Measurements from ENCODE around the gene SSTR4.
A peak's percentile ranks its signal among the peaks of the same experiment; 100 is the strongest.

SSTR4 gene

DNA sequence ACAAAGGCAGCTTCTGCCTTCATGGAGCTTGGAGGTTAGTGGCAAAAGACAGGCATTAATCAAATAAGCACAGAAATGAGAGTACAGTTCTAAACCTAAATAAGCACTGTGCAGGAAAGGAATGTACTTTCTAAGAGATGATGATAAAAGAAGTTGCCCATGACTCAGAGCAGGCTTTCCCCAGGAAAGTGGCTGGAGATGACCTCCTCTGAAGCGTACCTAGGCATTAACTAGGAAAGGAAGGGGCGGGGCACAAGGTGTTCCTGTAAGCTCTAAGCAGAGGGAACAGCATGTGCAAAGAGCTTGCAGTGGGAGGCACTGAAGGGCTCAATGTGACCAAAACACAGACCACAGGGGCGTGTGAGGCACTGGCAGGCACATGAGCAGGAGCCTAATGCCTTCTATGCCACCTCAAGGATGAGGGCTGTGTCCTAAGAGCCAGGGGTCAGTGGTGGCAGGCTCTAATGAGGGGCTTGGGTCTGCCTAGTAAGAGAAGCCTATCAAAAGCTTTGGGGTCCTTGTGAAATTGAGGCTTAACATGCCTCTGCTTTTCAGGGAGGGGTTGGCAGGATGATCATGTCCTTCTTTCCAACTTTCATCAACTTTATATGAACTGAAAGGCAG lies 4.9 kb downstream of the SSTR4 start:
- H3K27ac Mint-ChIP-seq: no peak overlapping the region
- H3K27me3 Mint-ChIP-seq: peaks cover 82% of the 10 kb centered on the region
- no peak overlapping the region for H3K4me3 Mint-ChIP-seq
- peaks cover 22% of the 10 kb centered on the region for H3K4me1 Mint-ChIP-seq (ENCODE audit: low read depth)
- intact Hi-C loops (cut with micrococcal nuclease): loop anchor here (10.0 kb wide), 1 partner anchor 345 kb away; no protein-coding TSS in a partner anchor
- no peaks in the 10 kb centered on the region for H3K36me3 Mint-ChIP-seq (ENCODE audit: low read depth)
- H3K9me3 Mint-ChIP-seq: no peaks in the 10 kb centered on the region

DNA sequence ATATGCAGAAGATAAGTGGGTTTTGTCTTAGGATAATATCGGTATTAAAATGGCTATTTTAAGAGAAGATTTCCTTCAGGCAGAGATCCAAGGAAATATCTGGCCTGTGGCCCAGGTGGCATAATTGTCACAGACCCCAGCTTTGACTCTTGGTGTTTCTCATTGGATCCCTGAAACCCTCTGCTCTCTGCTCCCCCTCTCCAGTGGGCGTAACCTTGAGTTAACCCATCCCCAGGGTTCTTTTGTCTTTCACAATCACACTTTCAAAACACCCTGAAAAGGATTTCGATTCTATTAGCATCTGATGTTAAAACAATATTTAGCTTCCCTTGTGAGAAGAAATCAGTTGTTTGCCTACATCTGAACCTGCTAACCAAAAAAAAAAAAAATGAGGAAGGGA lies 7.2 kb downstream of the SSTR4 start:
- no peak overlapping the region for H3K4me3 Mint-ChIP-seq
- peaks cover 6% of the 10 kb centered on the region for H3K36me3 Mint-ChIP-seq (ENCODE audit: low read depth)
- peaks cover 32% of the 10 kb centered on the region for H3K4me1 Mint-ChIP-seq (ENCODE audit: low read depth)
- H3K27ac Mint-ChIP-seq: no peak overlapping the region
- intact Hi-C loops (cut with micrococcal nuclease): loop anchor here (10.0 kb wide), 1 partner anchor 347 kb away; no protein-coding TSS in a partner anchor
- no peaks in the 10 kb centered on the region for H3K9me3 Mint-ChIP-seq
- H3K27me3 Mint-ChIP-seq: peaks cover 74% of the 10 kb centered on the region

GRCh38 chr20:23043376-23043775 lies 8.3 kb downstream of the SSTR4 start:
- Mint-ChIP-seq H3K4me1 (ENCODE audit: low read depth) (peaks cover 43% of the 10 kb centered on the region), H3K27ac (no peak overlapping the region), H3K27me3 (peaks cover 74% of the 10 kb centered on the region), H3K36me3 (ENCODE audit: low read depth) (peaks cover 13% of the 10 kb centered on the region), H3K4me3 (no peak overlapping the region), H3K9me3 (no peaks in the 10 kb centered on the region)
- intact Hi-C loops (cut with micrococcal nuclease): loop anchor here (10.0 kb wide), 1 partner anchor 349 kb away; no protein-coding TSS in a partner anchor

- Mint-ChIP-seq H3K27me3 (peaks cover 59% of the 10 kb centered on the region), H3K27ac (no peak overlapping the region), H3K4me3 (peak overlapping the region; percentile 65), H3K4me1 (ENCODE audit: low read depth) (peaks cover 65% of the 10 kb centered on the region), H3K9me3 (no peaks in the 10 kb centered on the region), H3K36me3 (ENCODE audit: low read depth) (peaks cover 21% of the 10 kb centered on the region)
- intact Hi-C loops (cut with micrococcal nuclease): loop anchor here (5.0 to 10.0 kb wide), 2 partner anchors 96 to 352 kb away; no protein-coding TSS in a partner anchor
These were observed 11.3 kb downstream of the SSTR4 start for GRCh38 chr20:23046431-23046830.

GRCh38 chr20:23047001-23047737 lies 12.1 kb downstream of the SSTR4 start:
- no peaks in the 10 kb centered on the region for H3K9me3 Mint-ChIP-seq
- H3K4me1 Mint-ChIP-seq (ENCODE audit: low read depth): peaks cover 69% of the 10 kb centered on the region
- H3K4me3 Mint-ChIP-seq: peak overlapping the region; percentile 87
- H3K27ac Mint-ChIP-seq: peak overlapping the region; percentile 35
- intact Hi-C loops (cut with micrococcal nuclease): loop anchor here (5.0 to 10.0 kb wide), 2 partner anchors 95 to 352 kb away; no protein-coding TSS in a partner anchor
- H3K36me3 Mint-ChIP-seq (ENCODE audit: low read depth): peaks cover 23% of the 10 kb centered on the region
- peaks cover 55% of the 10 kb centered on the region for H3K27me3 Mint-ChIP-seq

- Mint-ChIP-seq H3K9me3 (no peaks in the 10 kb centered on the region), H3K27me3 (peaks cover 58% of the 10 kb centered on the region), H3K4me1 (ENCODE audit: low read depth) (peaks cover 70% of the 10 kb centered on the region), H3K27ac (peak overlapping the region; percentile 35), H3K36me3 (ENCODE audit: low read depth) (peaks cover 23% of the 10 kb centered on the region), H3K4me3 (peak overlapping the region; percentile 87)
- intact Hi-C loops (cut with micrococcal nuclease): loop anchor here (5.0 to 10.0 kb wide), 2 partner anchors 95 to 353 kb away; no protein-coding TSS in a partner anchor
These were observed 12.7 kb downstream of the SSTR4 start for GRCh38 chr20:23047738-23048214.

DNA sequence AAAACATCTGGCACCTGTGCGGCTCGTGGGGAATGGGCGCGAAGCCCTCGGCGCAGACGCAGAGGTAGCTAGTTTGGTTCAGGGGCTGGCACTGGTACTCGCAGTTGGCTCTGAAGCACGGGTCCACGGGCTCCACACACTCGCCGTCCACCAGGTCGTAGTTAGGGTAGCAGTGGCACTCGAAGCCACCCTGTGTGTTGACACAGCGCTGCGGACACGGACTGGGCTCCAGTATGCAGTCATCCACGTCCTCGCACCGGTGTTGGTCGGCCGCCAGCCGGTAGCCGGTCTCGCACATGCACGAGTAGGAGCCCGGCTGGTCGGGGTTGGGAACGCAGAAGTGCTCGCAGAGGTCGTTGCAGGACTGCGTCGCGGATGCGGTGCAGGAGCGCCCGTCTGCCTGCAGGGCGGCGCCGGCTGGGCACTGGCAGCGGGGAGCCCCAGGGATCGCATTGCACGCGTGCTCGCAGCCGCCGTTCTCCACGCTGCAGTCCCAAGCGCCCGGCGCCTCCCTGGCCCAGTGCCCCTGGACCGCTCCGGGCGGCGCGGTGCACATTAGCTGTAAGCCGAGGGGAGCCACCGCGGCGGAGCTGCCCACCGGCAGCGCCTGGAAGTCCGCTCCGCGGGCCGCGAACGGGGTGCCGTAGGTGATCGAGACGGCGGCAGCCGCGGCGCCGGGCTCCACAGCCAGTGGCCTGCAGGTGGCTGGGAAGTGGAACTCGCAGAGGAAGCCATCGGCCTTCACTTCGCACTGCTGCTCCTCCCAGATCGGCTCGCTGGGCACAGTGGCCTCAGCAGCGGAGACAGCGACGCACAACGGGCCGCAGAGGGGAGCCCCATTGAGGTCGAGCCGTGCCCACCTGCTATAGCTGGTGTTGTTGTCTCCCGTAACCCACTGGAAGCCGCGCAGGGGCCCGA lies 13.4 kb downstream of the SSTR4 start:
- intact Hi-C loops (cut with micrococcal nuclease): loop anchor here (5.0 to 10.0 kb wide), 2 partner anchors 94 to 354 kb away; no protein-coding TSS in a partner anchor

DNA sequence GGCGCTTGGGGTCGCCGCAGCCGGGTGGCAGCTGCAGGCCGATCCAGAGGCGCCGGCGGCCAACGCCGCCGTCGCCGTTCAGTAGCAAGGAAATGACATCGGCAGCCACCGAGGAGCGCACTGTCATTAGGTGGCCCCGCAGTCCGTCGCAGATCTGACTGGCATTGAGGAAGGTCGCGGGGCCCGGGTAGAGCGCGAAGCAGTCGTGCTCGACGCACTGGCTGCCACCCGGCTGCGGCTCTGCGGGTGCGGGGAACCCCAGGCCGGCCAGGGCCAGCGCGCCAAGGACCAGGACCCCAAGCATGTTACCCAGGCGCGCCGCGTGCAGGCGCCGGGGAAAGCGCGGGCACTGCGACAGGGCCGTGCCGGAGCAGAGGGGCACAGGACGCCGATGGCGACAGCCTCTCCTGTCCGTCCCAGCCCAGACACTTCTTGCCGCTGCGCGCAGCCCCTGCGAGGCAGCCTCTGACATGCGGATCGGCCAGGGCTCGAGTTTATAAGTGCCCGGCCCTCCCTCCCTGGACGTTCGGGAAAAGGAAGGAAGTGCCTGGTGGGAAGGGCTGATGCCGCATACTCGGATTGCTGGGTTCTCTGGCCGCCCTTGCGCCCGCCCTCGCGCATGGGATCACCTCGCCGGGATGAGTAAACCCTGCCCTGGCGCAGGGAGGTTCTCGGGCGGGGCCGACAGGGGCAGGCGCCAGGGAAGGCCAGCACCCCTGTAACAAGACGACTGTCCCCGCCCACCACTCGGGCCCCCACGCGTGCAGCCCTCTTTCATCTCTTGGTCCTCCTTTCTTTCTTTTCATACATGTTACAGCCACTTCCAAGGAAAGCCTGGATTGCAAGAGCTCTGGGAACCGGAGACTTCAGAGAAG lies 14.3 kb downstream of the SSTR4 start, which contains the start of gene THBD:
TSS of gene THBD (minus strand) at position 472 of the 875 bp plus-strand sequence. CDS start at position 304, 168 bp downstream.
- H3K9me3 Mint-ChIP-seq: no peaks in the 10 kb centered on the region
- H3K27ac Mint-ChIP-seq: peak within 1 kb of the TSS; percentile 95
- peaks cover 72% of the 10 kb centered on the region for H3K4me1 Mint-ChIP-seq (ENCODE audit: low read depth)
- H3K36me3 Mint-ChIP-seq (ENCODE audit: low read depth): peaks cover 23% of the 10 kb centered on the region
- intact Hi-C loops (cut with micrococcal nuclease): loop anchor here (1.0 to 10.0 kb wide), 6 partner anchors 38 to 355 kb away; partner anchors contain the start of gene CD93
- peaks cover 54% of the 10 kb centered on the region for H3K27me3 Mint-ChIP-seq
- peak within 1 kb of the TSS; percentile 87 for H3K4me3 Mint-ChIP-seq

More for the DNA sequence above, 13.4 kb downstream of the SSTR4 start:
- H3K27ac Mint-ChIP-seq: peak overlapping the region; percentile 95
- no peaks in the 10 kb centered on the region for H3K9me3 Mint-ChIP-seq
- H3K36me3 Mint-ChIP-seq (ENCODE audit: low read depth): peaks cover 23% of the 10 kb centered on the region
- H3K4me3 Mint-ChIP-seq: peak overlapping the region; percentile 87
- H3K4me1 Mint-ChIP-seq (ENCODE audit: low read depth): peaks cover 78% of the 10 kb centered on the region
- peaks cover 60% of the 10 kb centered on the region for H3K27me3 Mint-ChIP-seq

DNA sequence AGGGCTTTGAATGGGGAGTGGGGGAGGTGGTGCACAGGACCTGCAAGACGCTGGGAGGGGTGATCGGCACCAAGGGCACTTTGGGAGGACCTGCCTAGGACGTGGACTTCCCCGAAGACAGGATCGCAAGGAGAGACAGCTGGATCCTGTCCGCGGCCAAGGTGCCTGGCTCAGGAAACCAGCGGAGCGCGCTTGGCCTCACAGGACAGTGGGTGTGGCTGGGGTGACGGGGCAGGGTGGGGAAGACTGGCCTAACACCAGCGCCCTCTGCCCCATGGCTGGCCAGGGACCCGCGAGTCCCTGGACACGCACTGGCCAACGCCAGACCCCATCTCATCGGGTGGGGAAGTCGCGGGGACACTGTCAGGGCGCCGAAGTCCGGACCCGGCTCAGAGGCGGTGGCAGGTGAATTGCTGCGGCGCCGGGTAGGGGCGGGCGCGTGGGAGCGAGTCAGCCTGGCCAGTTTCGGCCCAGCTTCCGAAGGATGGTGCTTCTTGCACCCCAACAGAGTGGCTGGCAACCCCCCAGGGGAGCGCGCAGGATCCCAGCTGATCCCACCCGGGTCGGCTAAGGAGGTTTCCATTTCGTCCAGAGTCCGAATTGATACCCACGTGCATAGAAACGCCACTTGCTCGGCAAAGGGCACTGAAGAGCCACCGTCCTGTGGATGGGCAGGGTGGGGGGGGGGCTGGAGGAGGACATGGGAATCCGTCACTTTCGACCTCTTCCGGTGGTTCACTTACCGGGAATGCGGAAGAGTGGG lies 15.1 kb downstream of the SSTR4 start:
- Mint-ChIP-seq H3K9me3 (no peaks in the 10 kb centered on the region), H3K27me3 (peaks cover 47% of the 10 kb centered on the region), H3K27ac (peak overlapping the region; percentile 95), H3K4me3 (peak overlapping the region; percentile 87), H3K36me3 (ENCODE audit: low read depth) (peaks cover 23% of the 10 kb centered on the region), H3K4me1 (ENCODE audit: low read depth) (peaks cover 67% of the 10 kb centered on the region)
- intact Hi-C loops (cut with micrococcal nuclease): loop anchor here (1.0 to 10.0 kb wide), 4 partner anchors 37 to 292 kb away; partner anchors contain the start of gene CD93

GRCh38 chr20:23050847-23051627 lies 15.9 kb downstream of the SSTR4 start:
- Mint-ChIP-seq H3K27ac (peak overlapping the region; percentile 95), H3K4me1 (ENCODE audit: low read depth) (peaks cover 64% of the 10 kb centered on the region), H3K36me3 (ENCODE audit: low read depth) (peaks cover 23% of the 10 kb centered on the region), H3K9me3 (no peaks in the 10 kb centered on the region), H3K27me3 (peaks cover 46% of the 10 kb centered on the region), H3K4me3 (peak overlapping the region; percentile 87)
- intact Hi-C loops (cut with micrococcal nuclease): loop anchor here (1.0 to 10.0 kb wide), 4 partner anchors 36 to 291 kb away; partner anchors contain the start of gene CD93

- Mint-ChIP-seq H3K4me1 (ENCODE audit: low read depth) (peaks cover 49% of the 10 kb centered on the region), H3K27ac (no peak overlapping the region), H3K4me3 (no peak overlapping the region), H3K27me3 (peaks cover 32% of the 10 kb centered on the region), H3K36me3 (ENCODE audit: low read depth) (peaks cover 11% of the 10 kb centered on the region), H3K9me3 (peaks cover 9% of the 10 kb centered on the region)
- intact Hi-C loops (cut with micrococcal nuclease): loop anchor here (5.0 to 10.0 kb wide), 3 partner anchors 34 to 289 kb away; partner anchors contain the start of gene CD93
These were observed 17.8 kb downstream of the SSTR4 start for GRCh38 chr20:23052904-23053303.

Data from dendritic cell treated with granulocyte-macrophage colony-stimulating factor and Interleukin-4, amounts not matched to agents 40 ng/mL and 50 ng/mL, for 4 days (primary cell).